Heart right ventricle (tissue), 16 donors: ENCODE measurements around the gene HID1. TPM values are rescaled to one million over a fixed set of nuclear protein-coding genes. Genes with fewer than 3 reads are reported as not detected.
A peak's percentile ranks its signal among the peaks of the same experiment; 100 is the strongest.

ENCODE experiments used
- ATAC-seq, 8 donors: fragments of 200-7000 bp; cut with Tn5 transposase; one replicate each; pipeline ENCODE4 v1.9.1; 2020; ENCODE audit warnings: mild to moderate bottlenecking in 8 of 8, moderate library complexity in 8 of 8, moderate number of reproducible peaks in 1 of 8
- DNase-seq, 2 donors: peaks; one replicate each; pipeline ENCODE4 v3.0.0-alpha.2; 2020
- H3K27ac ChIP-seq, 10 donors: fragments of 200-600 bp; sonication (generic) in 2 of 10; one replicate each; pipeline versions ENCODE4 v1.5.0 to v1.8.0; 2020 to 2022; ENCODE audit warnings: mild to moderate bottlenecking in 3 of 10
- H3K27me3 ChIP-seq, 7 donors: fragments of 200-600 bp; one replicate each; pipeline ENCODE4 v1.8.0; 2021 to 2022; ENCODE audit warnings: mild to moderate bottlenecking in 2 of 7
- H3K36me3 ChIP-seq, 9 donors: fragments of 200-600 bp; sonication (generic) in 1 of 9; one replicate each; pipeline versions ENCODE4 v1.5.0 to v1.8.0; 2020 to 2022; ENCODE audit warnings: mild to moderate bottlenecking in 2 of 9
- H3K4me1 ChIP-seq, 9 donors: fragments of 200-600 bp; sonication (generic) in 1 of 9; one replicate each; pipeline versions ENCODE4 v1.5.0 to v1.8.0; 2020 to 2022; ENCODE audit warnings: mild to moderate bottlenecking in 4 of 9
- H3K4me3 ChIP-seq, 10 donors: fragments of 200-600 bp; sonication (generic) in 2 of 10; one replicate each; pipeline versions ENCODE4 v1.5.0 to v1.8.0; 2020 to 2022; ENCODE audit warnings: mild to moderate bottlenecking in 7 of 10, moderate library complexity in 2 of 10
- H3K9me3 ChIP-seq, 11 donors: fragments of 200-600 bp in 10 of 11; sonication (generic) in 2 of 11; one replicate each; pipeline versions ENCODE4 v1.5.0 to v1.8.0; 2013 to 2022; ENCODE audit warnings: mild to moderate bottlenecking in 2 of 11, control low read depth in 1 of 11, moderate library complexity in 1 of 11
- WGBS, 2 donors: extraction: QIAGEN DNeasy Blood & Tissue Kit; methylation state at CpG; one replicate each; pipeline ENCODE4 v1.1.7; 2013; ENCODE audit warnings: inconsistent platforms in 1 of 2; 5-methylcytosine and 5-hydroxymethylcytosine counted together
- intact Hi-C, 10 donors: fragments of 100-400 bp; cut with DNase I; formaldehyde crosslinking; loops; one replicate each; pipeline versions ENCODE4 v1.11.1 to v1.14.2; 2022
- polyA plus RNA-seq, 2 donors: library from polyadenylated mRNA; stranded (reverse); fragments of 200-250 nt; gene quantifications; one replicate each; pipeline ENCODE4 v1.2.3, GENCODE V29; 2013
- total RNA-seq, 10 donors: library from RNA; stranded (reverse); fragmentation: NEBNext Ultra II Directional in 3 of 10; extraction: Animal tissue kit (Norgen Biotek cat#: 25700) in 3 of 10; gene quantifications; one replicate each; pipeline versions ENCODE4 v1.2.1 to v1.2.4, GENCODE V29; 2021 to 2023
- TF ChIP-seq, protein P1 (sequence below), 9 donors: fragments of 200-600 bp; sonication (generic) in 2 of 9; IDR thresholded peaks; one replicate each; pipeline versions ENCODE4 v1.5.0 to v1.8.0; 2021 to 2022; ENCODE audit warnings: antibody characterized with exemption in 9 of 9, mild to moderate bottlenecking in 5 of 9, moderate library complexity in 1 of 9
- donor health status: Arrhythmogenic right ventricular cardiomyopathy.
- donor health status: ischemic (EF 13 %, LVEDD 7.1; RV severe dilation, severe dysfunction).
- donor health status: healthy with polysubstance abuse.
- donor health status: DM: no; HTN: yes; CAD: no.
- donor health status: DM: no; HTN: no; CAD: no.
- donor health status: ischemic (EF 25% LVEDD 6.9; RV normal size, moderate dysfunction).
- donor health status: ischemic (EF 25% LVEDD 5.7; RV mildly dilated, moderate dysfunction).
- donor health status: healthy.
- donor health status: DM: yes; HTN: yes; CAD: no.
- donor health status: Ischemic cardiomyopathy.
- donor health status: ischemic (EF 35%, LVEDD 5.7; RV mildly dilated, moderate dysfunction).
- donor health status: nonischemic (EF 11% LVEDD 7.7; RV severe dilation, severe dysfunction).
- donor health status: DM: yes; HTN: yes; CAD: no.
- donor health status: PGD.
- donor health status: ischemic (EF 29% LVEDD 5.4; RV normal size, mild dysfunction).
- donor health status: nonischemic (EF 23%, LVEDD 6.1; RV moderate dilation, normal function).

Gene HID1
- total and polyA plus RNA-seq, 12 donors: 3.9 to 23.8 (median 9.5) TPM

DNA sequence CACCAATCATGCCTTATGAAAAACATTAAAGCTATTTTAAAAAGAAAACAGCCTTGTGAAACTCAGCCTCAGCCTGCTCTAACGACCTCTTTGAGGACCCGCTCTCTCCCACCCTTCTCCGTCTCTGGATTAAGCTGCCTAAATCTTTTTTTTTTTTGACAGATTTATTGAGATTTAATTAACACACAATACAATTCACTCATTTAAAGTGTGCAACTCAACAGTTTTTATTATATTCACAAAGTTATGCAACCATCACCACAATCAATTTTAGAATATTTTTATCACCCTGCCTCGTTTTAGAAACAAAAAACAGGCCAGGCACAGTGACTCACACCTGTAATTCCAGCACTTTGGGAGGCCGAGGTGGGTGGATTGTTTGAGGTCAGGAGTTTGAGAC is 23.3 kb upstream of the HID1 start:
- 86 to 90% methylated on average over 5 of the region's 5 CpGs for WGBS, 2 donors
- TF ChIP-seq, protein P1, sequence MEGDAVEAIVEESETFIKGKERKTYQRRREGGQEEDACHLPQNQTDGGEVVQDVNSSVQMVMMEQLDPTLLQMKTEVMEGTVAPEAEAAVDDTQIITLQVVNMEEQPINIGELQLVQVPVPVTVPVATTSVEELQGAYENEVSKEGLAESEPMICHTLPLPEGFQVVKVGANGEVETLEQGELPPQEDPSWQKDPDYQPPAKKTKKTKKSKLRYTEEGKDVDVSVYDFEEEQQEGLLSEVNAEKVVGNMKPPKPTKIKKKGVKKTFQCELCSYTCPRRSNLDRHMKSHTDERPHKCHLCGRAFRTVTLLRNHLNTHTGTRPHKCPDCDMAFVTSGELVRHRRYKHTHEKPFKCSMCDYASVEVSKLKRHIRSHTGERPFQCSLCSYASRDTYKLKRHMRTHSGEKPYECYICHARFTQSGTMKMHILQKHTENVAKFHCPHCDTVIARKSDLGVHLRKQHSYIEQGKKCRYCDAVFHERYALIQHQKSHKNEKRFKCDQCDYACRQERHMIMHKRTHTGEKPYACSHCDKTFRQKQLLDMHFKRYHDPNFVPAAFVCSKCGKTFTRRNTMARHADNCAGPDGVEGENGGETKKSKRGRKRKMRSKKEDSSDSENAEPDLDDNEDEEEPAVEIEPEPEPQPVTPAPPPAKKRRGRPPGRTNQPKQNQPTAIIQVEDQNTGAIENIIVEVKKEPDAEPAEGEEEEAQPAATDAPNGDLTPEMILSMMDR (IDR thresholded peaks at IDR 0.05): no peak
- no peaks in the 10 kb centered on the region for H3K27me3 ChIP-seq
- H3K27ac ChIP-seq: no peak overlapping the region
- peaks cover 0 to 51% (median 9%) of the 10 kb centered on the region in 9 donors for H3K36me3 ChIP-seq
- peaks cover 0 to 57% (median 15%) of the 10 kb centered on the region in 9 donors for H3K4me1 ChIP-seq
- no peak overlapping the region for H3K4me3 ChIP-seq
- no peaks in the 10 kb centered on the region for H3K9me3 ChIP-seq
- ATAC-seq (no peak), DNase-seq (no peak)
- intact Hi-C loops: no loop called here

DNA sequence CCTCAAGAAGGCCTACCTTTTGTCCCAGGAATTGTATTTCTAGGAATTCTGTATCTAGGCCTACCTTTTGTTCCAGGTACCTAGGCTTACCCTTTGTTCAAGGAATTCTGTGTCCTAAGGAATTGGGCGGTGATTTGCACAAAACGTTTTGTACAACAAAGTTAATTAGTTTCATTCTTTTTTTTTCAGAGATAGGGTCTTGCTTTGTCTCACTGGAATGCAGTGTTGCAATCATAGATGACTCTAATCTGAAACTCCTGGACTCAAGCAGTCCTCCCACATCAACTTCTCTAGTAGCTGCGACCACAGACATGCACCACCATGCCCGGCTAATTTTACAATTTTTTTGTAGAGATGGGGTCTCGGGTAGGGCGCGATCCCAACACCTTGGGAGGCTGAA is 21.9 kb upstream of the HID1 start:
- no peaks in the 10 kb centered on the region for H3K9me3 ChIP-seq
- peaks cover 0 to 37% (median 0%) of the 10 kb centered on the region in 9 donors for H3K36me3 ChIP-seq
- intact Hi-C loops: no loop called here
- no peak overlapping the region for H3K4me3 ChIP-seq
- ATAC-seq: no peak
- no peak for DNase-seq
- TF ChIP-seq, protein P1 (IDR thresholded peaks at IDR 0.05): no peak
- peak overlapping the region in 2 of 10 donors; percentile 1 to 4 for H3K27ac ChIP-seq
- 86 to 87% methylated on average over 7 of the region's 7 CpGs for WGBS, 2 donors
- peaks cover 2 to 62% (median 25%) of the 10 kb centered on the region in 9 donors for H3K4me1 ChIP-seq
- H3K27me3 ChIP-seq: no peaks in the 10 kb centered on the region

DNA sequence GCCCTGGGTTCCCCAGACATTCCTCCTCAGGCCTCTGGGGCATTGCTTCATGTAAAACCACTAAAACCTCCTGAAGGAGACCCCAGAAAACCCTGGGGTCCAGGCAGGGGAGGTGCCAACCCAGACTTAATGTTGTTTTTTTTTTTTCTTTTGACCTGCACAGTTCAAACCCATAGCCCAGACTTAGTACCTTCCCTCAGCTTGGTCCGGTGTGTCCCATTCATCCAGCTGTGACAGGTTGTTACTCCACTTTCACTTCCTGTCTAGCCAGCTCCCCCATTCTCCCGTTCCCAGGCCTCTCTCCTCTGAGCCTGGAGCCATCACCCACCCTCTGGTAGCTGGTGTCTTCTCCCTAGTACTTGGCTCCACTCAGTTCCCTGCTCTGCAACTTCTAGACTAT is 19.7 kb upstream of the HID1 start:
- H3K4me3 ChIP-seq: no peak overlapping the region
- H3K36me3 ChIP-seq: peaks cover 0 to 30% (median 0%) of the 10 kb centered on the region in 9 donors
- ATAC-seq: no peak
- WGBS, 2 donors: 65 to 71% methylated on average over 2 of the region's 2 CpGs
- H3K27me3 ChIP-seq: peaks cover 0 to 13% (median 0%) of the 10 kb centered on the region in 7 donors
- no peaks in the 10 kb centered on the region for H3K9me3 ChIP-seq
- H3K4me1 ChIP-seq: peaks cover 0 to 59% (median 26%) of the 10 kb centered on the region in 9 donors
- peak overlapping the region in 9 of 10 donors; percentile 61 to 100 (median 67) for H3K27ac ChIP-seq
- TF ChIP-seq, protein P1 (IDR thresholded peaks at IDR 0.05): no peak
- DNase-seq: no peak
- intact Hi-C loops: no loop called here

DNA sequence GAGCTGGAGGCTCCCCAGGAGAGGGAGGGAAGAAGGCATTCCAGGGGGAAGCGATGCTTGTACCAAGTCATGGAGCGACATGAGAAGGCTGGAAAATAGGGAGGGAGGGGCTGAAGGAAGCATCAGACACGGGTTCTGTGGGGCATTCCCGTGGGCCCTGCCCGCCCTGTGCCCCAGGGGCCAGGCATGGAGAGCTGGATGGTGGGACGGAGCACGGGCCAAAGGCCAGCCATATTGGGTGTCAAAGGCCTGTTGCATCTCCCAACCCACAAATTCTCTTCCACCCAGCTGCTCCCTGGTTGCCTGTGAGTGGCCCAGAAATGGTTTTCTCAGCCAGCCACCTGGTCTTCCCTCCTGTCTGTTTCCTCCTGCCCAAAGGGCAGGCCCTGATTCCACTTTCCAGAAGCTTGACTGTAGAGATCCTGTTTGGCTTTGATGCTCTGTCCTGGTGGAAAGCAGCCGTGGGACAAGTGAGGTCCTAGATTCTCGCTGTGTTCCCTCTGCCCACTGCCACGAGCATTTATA is 18.1 kb upstream of the HID1 start:
- peaks cover 0 to 13% (median 0%) of the 10 kb centered on the region in 7 donors for H3K27me3 ChIP-seq
- H3K4me1 ChIP-seq: peaks cover 0 to 65% (median 30%) of the 10 kb centered on the region in 9 donors
- DNase-seq: no peak
- H3K4me3 ChIP-seq: no peak overlapping the region
- peaks cover 0 to 29% (median 0%) of the 10 kb centered on the region in 9 donors for H3K36me3 ChIP-seq
- H3K27ac ChIP-seq: peak overlapping the region in 5 of 10 donors; percentile 34 to 100 (median 47)
- 87 to 91% methylated on average over 10 of the region's 10 CpGs for WGBS, 2 donors
- TF ChIP-seq, protein P1 (IDR thresholded peaks at IDR 0.05): no peak
- no peaks in the 10 kb centered on the region for H3K9me3 ChIP-seq
- intact Hi-C loops: no loop called here
- ATAC-seq: no peak
